WTC11 (cell line): Measurements from ENCODE around the gene CDNF. TPM values are rescaled to one million over a fixed set of nuclear protein-coding genes. Genes with fewer than 3 reads are reported as not detected.

Experiments
- ATAC-seq: fragments of 200-7000 bp; cut with Tn5 transposase; 2 replicates; pipeline ENCODE4 v1.10.0; 2021; ENCODE audit warnings: mild to moderate bottlenecking, moderate library complexity
- CTCF ChIA-PET: fragments of 300-600 bp; sonication (Branson Sonifier 250); formaldehyde crosslinking; loops from one replicate; lab custom pipeline; 2021; ENCODE audit warnings: antibody characterized with exemption; lab: Charles Lee
- POLR2A ChIA-PET: fragments of 350-600 bp; sonication (Branson Sonifier 250); formaldehyde crosslinking; loops from one replicate; lab custom pipeline; 2021; ENCODE audit warnings: antibody characterized with exemption; lab: Charles Lee
- DNase-seq: peaks from one replicate; pipeline ENCODE4 v3.0.0; 2021; ENCODE audit warnings: low spot score
- H3K27ac Mint-ChIP-seq: 2 replicates; pipeline ENCODE4 v1.8.0; 2021; ENCODE audit warnings: mixed read lengths
- H3K27me3 Mint-ChIP-seq: 2 replicates; pipeline ENCODE4 v1.8.0; 2021; ENCODE audit warnings: low read depth, mild to moderate bottlenecking, moderate library complexity, mixed read lengths
- H3K36me3 Mint-ChIP-seq: 2 replicates; pipeline ENCODE4 v1.8.0; 2021; ENCODE audit warnings: mixed read lengths
- H3K4me1 Mint-ChIP-seq: 2 replicates; pipeline ENCODE4 v1.8.0; 2022; ENCODE audit warnings: mixed read lengths
- H3K4me3 Mint-ChIP-seq: 2 replicates; pipeline ENCODE4 v1.8.0; 2021; ENCODE audit warnings: mild to moderate bottlenecking, moderate library complexity, mixed read lengths
- H3K9me3 Mint-ChIP-seq: 2 replicates; pipeline ENCODE4 v1.8.0; 2021; ENCODE audit warnings: mixed read lengths
- E2F5 ChIP-seq: sonication (generic); formaldehyde crosslinking; IDR thresholded peaks from 2 replicates; pipeline ENCODE4 v1.8.1; 2022; ENCODE audit warnings: mild to moderate bottlenecking, moderate library complexity, missing genetic modification reagents
- ELF4 ChIP-seq: sonication (generic); formaldehyde crosslinking; IDR thresholded peaks from 2 replicates; pipeline ENCODE4 v1.8.1; 2022; ENCODE audit warnings: low read depth, mild to moderate bottlenecking, moderate library complexity, missing genetic modification reagents
- FOXP1 ChIP-seq: sonication (generic); formaldehyde crosslinking; IDR thresholded peaks from 2 replicates; pipeline ENCODE4 v1.8.0; 2022; ENCODE audit warnings: missing genetic modification reagents, mild to moderate bottlenecking, moderate library complexity, borderline replicate concordance
- GABPB1 ChIP-seq: sonication (generic); formaldehyde crosslinking; IDR thresholded peaks from 2 replicates; pipeline ENCODE4 v1.8.1; 2023; ENCODE audit warnings: mild to moderate bottlenecking, missing genetic modification reagents
- MAX ChIP-seq: sonication (generic); formaldehyde crosslinking; IDR thresholded peaks from 2 replicates; pipeline ENCODE4 v1.8.0; 2022; ENCODE audit warnings: mild to moderate bottlenecking, missing genetic modification reagents
- MYBL2 ChIP-seq: sonication (generic); formaldehyde crosslinking; IDR thresholded peaks from 2 replicates; pipeline ENCODE4 v1.8.1; 2023; ENCODE audit warnings: mild to moderate bottlenecking, moderate library complexity, missing genetic modification reagents
- NFE2L1 ChIP-seq: sonication (generic); formaldehyde crosslinking; IDR thresholded peaks from 2 replicates; pipeline ENCODE4 v1.8.1; 2023; ENCODE audit warnings: missing genetic modification reagents
- OVOL2 ChIP-seq: fragments of 250-450 bp; sonication (Bioruptor Pico); IDR thresholded peaks from 2 replicates; pipeline ENCODE4 v1.9.0; 2021; ENCODE audit warnings: mild to moderate bottlenecking, borderline replicate concordance
- PRRX2 ChIP-seq: fragments of 250-450 bp; sonication (Bioruptor Pico); IDR thresholded peaks from 2 replicates; pipeline ENCODE4 v1.8.0; 2021; ENCODE audit warnings: mild to moderate bottlenecking
- SMAD4 ChIP-seq: sonication (generic); formaldehyde crosslinking; IDR thresholded peaks from 2 replicates; pipeline ENCODE4 v1.8.0; 2022; ENCODE audit warnings: mild to moderate bottlenecking, missing genetic modification reagents
- TEAD1 ChIP-seq: sonication (generic); formaldehyde crosslinking; IDR thresholded peaks from 2 replicates; pipeline ENCODE4 v1.8.0; 2022; ENCODE audit warnings: mild to moderate bottlenecking, missing genetic modification reagents
- ZMAT4 ChIP-seq: fragments of 250-450 bp; sonication (Bioruptor Pico); IDR thresholded peaks from 2 replicates; pipeline ENCODE4 v1.9.0; 2021; ENCODE audit warnings: mild to moderate bottlenecking
- ZNF671 ChIP-seq: fragments of 250-450 bp; sonication (Bioruptor Pico); IDR thresholded peaks from 2 replicates; pipeline ENCODE4 v1.8.0; 2021; ENCODE audit warnings: mild to moderate bottlenecking
- total RNA-seq: library from RNA; stranded (reverse); gene quantifications from 3 replicates; pipeline ENCODE4 v1.2.3, GENCODE V29; 2021
- TF ChIP-seq, protein P1 (sequence below): sonication (generic); formaldehyde crosslinking; IDR thresholded peaks from 2 replicates; pipeline ENCODE4 v1.8.1; 2023; ENCODE audit warnings: mild to moderate bottlenecking, missing genetic modification reagents, borderline replicate concordance
- TF ChIP-seq, protein P2 (sequence below): sonication (generic); formaldehyde crosslinking; IDR thresholded peaks from 2 replicates; pipeline ENCODE4 v1.8.0; 2023; ENCODE audit warnings: missing genetic modification reagents

CDNF gene
- total RNA-seq, 1 experiment from 2014 or later = 1.4 TPM

DNA sequence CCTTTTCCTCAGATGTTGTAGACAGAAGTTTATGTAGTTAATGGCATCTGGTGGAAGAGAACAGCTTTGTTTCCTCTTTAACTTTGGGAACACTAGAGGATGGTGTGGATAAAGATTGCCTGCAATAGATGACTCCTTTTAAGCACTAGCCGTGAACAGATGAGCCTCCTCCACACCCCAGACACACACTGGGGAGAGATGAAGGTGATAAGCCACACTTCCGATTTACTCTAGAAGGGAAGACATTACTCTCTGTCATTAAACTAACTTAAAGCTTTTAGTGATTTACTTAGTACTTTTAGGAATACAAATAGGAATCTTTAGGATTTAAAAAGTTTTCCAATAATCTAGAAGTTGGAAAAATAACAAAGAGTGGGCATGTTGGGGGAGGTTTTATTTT lies 7.1 kb upstream of the CDNF start:
- H3K27me3 Mint-ChIP-seq = no peaks in the 10 kb centered on the region
- no peak overlapping the region for H3K27ac Mint-ChIP-seq
- DNase-seq = no peak
- ATAC-seq = no peak
- POLR2A ChIA-PET = no interaction called here
- H3K4me3 Mint-ChIP-seq = no peak overlapping the region
- H3K9me3 Mint-ChIP-seq = no peaks in the 10 kb centered on the region
- TF ChIP-seq TEAD1 = no peak
- TF ChIP-seq MYBL2 = no peak
- no peak for TF ChIP-seq FOXP1 (CRISPR knock-in tag)
- TF ChIP-seq OVOL2 (CRISPR knock-in tag) = no peak
- TF ChIP-seq ELF4 (CRISPR knock-in tag) = no peak
- TF ChIP-seq GABPB1 (CRISPR knock-in tag) = no peak
- no peak for TF ChIP-seq PRRX2 (CRISPR knock-in tag)
- no peak for TF ChIP-seq ZMAT4 (CRISPR knock-in tag)
- TF ChIP-seq NFE2L1 (CRISPR knock-in tag) = no peak
- no peak for TF ChIP-seq ZNF671
- no peak for TF ChIP-seq E2F5 (CRISPR knock-in tag)
- peaks cover 48% of the 10 kb centered on the region for H3K36me3 Mint-ChIP-seq
- no peaks in the 10 kb centered on the region for H3K4me1 Mint-ChIP-seq
- CTCF ChIA-PET = no interaction called here

DNA sequence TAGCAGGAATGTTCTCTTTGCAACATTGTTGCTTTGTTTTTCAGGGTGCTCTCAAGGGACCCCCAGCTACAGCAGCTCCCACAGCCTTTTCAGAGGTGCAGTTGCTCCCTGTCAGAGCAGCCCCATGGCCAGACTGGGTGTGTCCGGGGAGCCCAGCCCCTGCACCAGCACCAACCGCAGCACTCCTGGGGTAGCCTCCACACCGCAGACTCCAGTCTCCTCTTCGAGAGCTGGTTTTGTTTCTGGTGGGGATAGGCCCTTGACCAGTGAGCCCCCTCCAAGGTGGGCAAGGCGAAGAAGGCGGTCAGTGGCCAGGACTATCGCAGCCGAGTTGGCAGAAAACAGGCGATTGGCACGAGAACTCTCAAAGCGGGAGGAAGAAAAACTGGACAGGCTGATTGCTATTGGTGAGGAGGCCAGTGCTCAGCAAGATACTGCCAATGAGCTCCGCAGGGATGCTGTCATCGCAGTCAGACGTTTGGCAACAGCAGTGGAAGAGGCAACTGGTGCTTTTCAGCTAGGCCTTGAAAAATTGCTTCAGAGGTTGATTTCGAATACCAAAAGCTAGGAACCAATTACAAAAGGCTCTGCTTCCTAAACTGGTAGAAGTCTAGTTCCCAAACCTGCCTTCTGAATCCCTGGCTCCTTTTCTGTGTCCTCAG lies 5.6 kb upstream of the CDNF start:
- CTCF ChIA-PET = interaction anchor here (1.0 kb wide), 1 partner anchor 16 kb away, joined by 3 read pairs; no protein-coding TSS in a partner anchor

More for the DNA sequence above, 5.6 kb upstream of the CDNF start:
- TF ChIP-seq, protein P1, sequence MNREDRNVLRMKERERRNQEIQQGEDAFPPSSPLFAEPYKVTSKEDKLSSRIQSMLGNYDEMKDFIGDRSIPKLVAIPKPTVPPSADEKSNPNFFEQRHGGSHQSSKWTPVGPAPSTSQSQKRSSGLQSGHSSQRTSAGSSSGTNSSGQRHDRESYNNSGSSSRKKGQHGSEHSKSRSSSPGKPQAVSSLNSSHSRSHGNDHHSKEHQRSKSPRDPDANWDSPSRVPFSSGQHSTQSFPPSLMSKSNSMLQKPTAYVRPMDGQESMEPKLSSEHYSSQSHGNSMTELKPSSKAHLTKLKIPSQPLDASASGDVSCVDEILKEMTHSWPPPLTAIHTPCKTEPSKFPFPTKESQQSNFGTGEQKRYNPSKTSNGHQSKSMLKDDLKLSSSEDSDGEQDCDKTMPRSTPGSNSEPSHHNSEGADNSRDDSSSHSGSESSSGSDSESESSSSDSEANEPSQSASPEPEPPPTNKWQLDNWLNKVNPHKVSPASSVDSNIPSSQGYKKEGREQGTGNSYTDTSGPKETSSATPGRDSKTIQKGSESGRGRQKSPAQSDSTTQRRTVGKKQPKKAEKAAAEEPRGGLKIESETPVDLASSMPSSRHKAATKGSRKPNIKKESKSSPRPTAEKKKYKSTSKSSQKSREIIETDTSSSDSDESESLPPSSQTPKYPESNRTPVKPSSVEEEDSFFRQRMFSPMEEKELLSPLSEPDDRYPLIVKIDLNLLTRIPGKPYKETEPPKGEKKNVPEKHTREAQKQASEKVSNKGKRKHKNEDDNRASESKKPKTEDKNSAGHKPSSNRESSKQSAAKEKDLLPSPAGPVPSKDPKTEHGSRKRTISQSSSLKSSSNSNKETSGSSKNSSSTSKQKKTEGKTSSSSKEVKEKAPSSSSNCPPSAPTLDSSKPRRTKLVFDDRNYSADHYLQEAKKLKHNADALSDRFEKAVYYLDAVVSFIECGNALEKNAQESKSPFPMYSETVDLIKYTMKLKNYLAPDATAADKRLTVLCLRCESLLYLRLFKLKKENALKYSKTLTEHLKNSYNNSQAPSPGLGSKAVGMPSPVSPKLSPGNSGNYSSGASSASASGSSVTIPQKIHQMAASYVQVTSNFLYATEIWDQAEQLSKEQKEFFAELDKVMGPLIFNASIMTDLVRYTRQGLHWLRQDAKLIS = no peak
- TF ChIP-seq MAX (CRISPR knock-in tag) (no peak), E2F5 (CRISPR knock-in tag) (no peak), SMAD4 (CRISPR knock-in tag) (no peak)
- TF ChIP-seq, protein P2, sequence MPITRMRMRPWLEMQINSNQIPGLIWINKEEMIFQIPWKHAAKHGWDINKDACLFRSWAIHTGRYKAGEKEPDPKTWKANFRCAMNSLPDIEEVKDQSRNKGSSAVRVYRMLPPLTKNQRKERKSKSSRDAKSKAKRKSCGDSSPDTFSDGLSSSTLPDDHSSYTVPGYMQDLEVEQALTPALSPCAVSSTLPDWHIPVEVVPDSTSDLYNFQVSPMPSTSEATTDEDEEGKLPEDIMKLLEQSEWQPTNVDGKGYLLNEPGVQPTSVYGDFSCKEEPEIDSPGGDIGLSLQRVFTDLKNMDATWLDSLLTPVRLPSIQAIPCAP (CRISPR knock-in tag) = no peak
- ATAC-seq = no peak
- no peak overlapping the region for H3K4me3 Mint-ChIP-seq
- POLR2A ChIA-PET = no interaction called here
- no peak for DNase-seq
- H3K27ac Mint-ChIP-seq = no peak overlapping the region
- H3K9me3 Mint-ChIP-seq = no peaks in the 10 kb centered on the region
- H3K4me1 Mint-ChIP-seq = peaks cover 6% of the 10 kb centered on the region
- H3K27me3 Mint-ChIP-seq = no peaks in the 10 kb centered on the region
- peaks cover 50% of the 10 kb centered on the region for H3K36me3 Mint-ChIP-seq
